K562 (cell line): ENCODE data around the gene OR2W1. TPM values are rescaled to one million over a fixed set of nuclear protein-coding genes. Genes with fewer than 3 reads are reported as not detected.

Source experiments
- CBX1 ChIP-seq: sonication (generic); IDR thresholded peaks from 2 replicates; pipeline ENCODE4 v1.6.1; 2016; ENCODE audit warnings: antibody characterized with exemption, low read depth, mild to moderate bottlenecking
- E2F6 ChIP-seq, 2 experiments: IDR thresholded peaks; 2 replicates each; pipeline ENCODE4 v1.6.1; 2011; ENCODE audit warnings: borderline replicate concordance in 1 of 2, control low read depth in 1 of 2, low read depth in 1 of 2, low read length in 1 of 2, mild to moderate bottlenecking in 1 of 2, mixed read lengths in 1 of 2, moderate library complexity in 1 of 2; ENCODE audit not compliant: insufficient read depth in 1 of 2, insufficient read length in 1 of 2, poor library complexity in 1 of 2, severe bottlenecking in 1 of 2; ENCODE audit errors: extremely low read depth in 1 of 2
- MAZ ChIP-seq, 2 experiments: fragments of 450-650 bp in 1 of 2; sonication (generic) in 1 of 2; formaldehyde crosslinking; IDR thresholded peaks in 1 of 2; conservative IDR thresholded peaks in 1 of 2; 2 replicates each; pipeline versions ENCODE4 v1.4.0 to v1.5.0; 2020; ENCODE audit warnings: mild to moderate bottlenecking in 1 of 2, missing genetic modification reagents in 1 of 2
- NR2F6 ChIP-seq: fragments of 450-650 bp; formaldehyde crosslinking; IDR thresholded peaks from 2 replicates; pipeline ENCODE4 v1.4.0; 2020; ENCODE audit warnings: mild to moderate bottlenecking
- RBM15 ChIP-seq: fragments of 200-400 bp; formaldehyde crosslinking; IDR thresholded peaks from 2 replicates; pipeline ENCODE4 v1.6.1; 2018; ENCODE audit warnings: mild to moderate bottlenecking, low read length, moderate library complexity; ENCODE audit not compliant: insufficient read depth
- SOX6 ChIP-seq: fragments of 450-650 bp; IDR thresholded peaks from 2 replicates; pipeline ENCODE4 v1.6.1; 2014; ENCODE audit warnings: mild to moderate bottlenecking
- STAG1 ChIP-seq: sonication (generic); formaldehyde crosslinking; IDR thresholded peaks from 2 replicates; pipeline ENCODE4 v1.5.0; 2020; ENCODE audit warnings: missing genetic modification reagents, borderline replicate concordance
- ZBTB7A ChIP-seq: IDR thresholded peaks from 2 replicates; pipeline ENCODE4 v1.6.1; 2011; ENCODE audit warnings: low read depth, mild to moderate bottlenecking, low read length, moderate library complexity, borderline replicate concordance; ENCODE audit not compliant: control insufficient read depth
- ZNF592 ChIP-seq: fragments of 450-650 bp; IDR thresholded peaks from 2 replicates; pipeline ENCODE4 v1.6.1; 2017; ENCODE audit warnings: antibody characterized with exemption, mild to moderate bottlenecking
- polyA plus RNA-seq, 8 experiments: library from polyadenylated mRNA; depleted of rRNA in 4 of 8; stranded (reverse) in 5 of 8; unstranded in 3 of 8; fragments of >200 nt; fragmentation: Nextera tagmentation in 2 of 8; fragmentation: Illumina TruSeq in 1 of 8; extraction: Ambion mirVana in 2 of 8; extraction: Trizol in 1 of 8; gene quantifications; 2 replicates each; pipeline versions ENCODE4 v1.2.1 to v1.2.3, GENCODE V29; 2011 to 2014; ENCODE audit warnings: inconsistent platforms in 1 of 8, missing spikeins in 1 of 8
- total RNA-seq, 7 experiments: library from RNA; depleted of rRNA in 6 of 7; stranded (reverse); fragments of >200 nt in 6 of 7; fragmentation: Illumina TruSeq in 2 of 7; extraction: Trizol in 2 of 7; gene quantifications; 2 replicates each; pipeline versions ENCODE4 v1.2.1 to v1.2.3, GENCODE V29; 2011 to 2021; ENCODE audit warnings: low replicate concordance in 1 of 7

Gene OR2W1
- total and polyA plus RNA-seq, 9 of the 15 experiments (the other 6 are each of a cell fraction or from before 2014, with no cell fraction given), result not detected

- TF ChIP-seq ZNF592 (0 out of 2 replicates have a peak, but pooled peaks have one; percentile 50), RBM15 (no peak), CBX1 (0 out of 2 replicates have a peak, but pooled peaks have one; percentile 40), SOX6 (peak; percentile 57; the same call in 1 of the 2 replicates), ZBTB7A (peak; percentile 54; the same call in 1 of the 2 replicates), E2F6 (IDR thresholded peaks at IDR 0.05; ENCODE audit: borderline replicate concordance in 1 of 2, extremely low read depth in 1 of 2, insufficient read depth in 1 of 2, insufficient read length in 1 of 2, low read depth in 1 of 2, low read length in 1 of 2, poor library complexity in 1 of 2, severe bottlenecking in 1 of 2) (peak in 1 of 2 experiments; percentile 3), NR2F6 (CRISPR knock-in tag) (no peak), MAZ (CRISPR knock-in tag; conservative IDR thresholded peaks at IDR 0.05 in 1 of 2, IDR thresholded peaks at IDR 0.05 in 1 of 2) (peak; percentile 45 to 81; a peak in 3 of 4 replicates), STAG1 (CRISPR knock-in tag) (peak; percentile 82)
Observed at GRCh38 chr6:29016559-29017427, 28.2 kb downstream of the OR2W1 start (continued).
